Cerebellar nuclear complex (tissue), 1 donor: Measurements from ENCODE around the gene GMIP.
"Not testable (repeated sequence)": the region's sequence is repeated elsewhere in the genome, so short reads cannot be mapped to it uniquely, and the experiment has no call there.

Experiments used
- DNase-seq, 2 experiments: peaks; one replicate each; lab custom pipeline; 2025; lab: John Stamatoyannopoulos, UW

GMIP gene

GRCh38 chr19:19634516-19635312 is 8.7 kb downstream of the GMIP start:
- DNase-seq, result no peak

GRCh38 chr19:19633711-19634515 is 9.5 kb downstream of the GMIP start:
- no peak for DNase-seq

- no peak for DNase-seq
Measured at GRCh38 chr19:19632661-19633060, 10.8 kb downstream of the GMIP start.

- DNase-seq, result no peak
Measured at GRCh38 chr19:19631346-19631745, 12.1 kb downstream of the GMIP start.

GRCh38 chr19:19630426-19630825 is 13.0 kb downstream of the GMIP start:
- no peak for DNase-seq

GRCh38 chr19:19630062-19630414 is 13.4 kb downstream of the GMIP start:
- no peak for DNase-seq

- no peak for DNase-seq
Measured at GRCh38 chr19:19628501-19629134, 14.8 kb downstream of the GMIP start.

- no peak for DNase-seq
Measured at GRCh38 chr19:19627621-19628500, 15.6 kb downstream of the GMIP start, which contains the start of gene LPAR2. TSS of gene LPAR2 (minus strand) at chr19:19628220. CDS start at chr19:19627275, 945 bp downstream.

GRCh38 chr19:19626516-19627472 is 16.7 kb downstream of the GMIP start:
- no peak for DNase-seq

GRCh38 chr19:19624032-19624570 is 19.4 kb downstream of the GMIP start:
- no peak for DNase-seq

- no peak for DNase-seq
Measured at GRCh38 chr19:19623383-19623782, 20.1 kb downstream of the GMIP start.

- DNase-seq, result no peak
Measured at GRCh38 chr19:19619849-19620210, 23.6 kb downstream of the GMIP start.

GRCh38 chr19:19619181-19619848 is 24.1 kb downstream of the GMIP start:
- no peak for DNase-seq

- no peak for DNase-seq
Measured at GRCh38 chr19:19618219-19619051, 25.0 kb downstream of the GMIP start, which contains the start of gene PBX4. TSS of gene PBX4 (minus strand) at chr19:19618687. CDS start at chr19:19618629, 58 bp downstream.

GRCh38 chr19:19615086-19615485 is 28.4 kb downstream of the GMIP start:
- DNase-seq, result no peak

GRCh38 chr19:19613506-19613905 is 30.0 kb downstream of the GMIP start:
- DNase-seq, result no peak

- no peak for DNase-seq
Measured at GRCh38 chr19:19610376-19611202, 32.9 kb downstream of the GMIP start.

- DNase-seq, result not testable (repeated sequence)
Measured at GRCh38 chr19:19606686-19607085, 36.8 kb downstream of the GMIP start.
